GM21576 (cell line): ENCODE results near the gene ADAM12.
"Not testable (repeated sequence)": the region's sequence is repeated elsewhere in the genome, so short reads cannot be mapped to it uniquely, and the experiment has no call there.

ENCODE experiments used
- ATAC-seq: cut with Tn5 transposase; IDR thresholded peaks from one replicate; pipeline ENCODE4 v1.9.1; 2021; ENCODE audit warnings: mild to moderate bottlenecking, moderate library complexity; ENCODE audit not compliant: unreplicated experiment

The ADAM12 gene

DNA sequence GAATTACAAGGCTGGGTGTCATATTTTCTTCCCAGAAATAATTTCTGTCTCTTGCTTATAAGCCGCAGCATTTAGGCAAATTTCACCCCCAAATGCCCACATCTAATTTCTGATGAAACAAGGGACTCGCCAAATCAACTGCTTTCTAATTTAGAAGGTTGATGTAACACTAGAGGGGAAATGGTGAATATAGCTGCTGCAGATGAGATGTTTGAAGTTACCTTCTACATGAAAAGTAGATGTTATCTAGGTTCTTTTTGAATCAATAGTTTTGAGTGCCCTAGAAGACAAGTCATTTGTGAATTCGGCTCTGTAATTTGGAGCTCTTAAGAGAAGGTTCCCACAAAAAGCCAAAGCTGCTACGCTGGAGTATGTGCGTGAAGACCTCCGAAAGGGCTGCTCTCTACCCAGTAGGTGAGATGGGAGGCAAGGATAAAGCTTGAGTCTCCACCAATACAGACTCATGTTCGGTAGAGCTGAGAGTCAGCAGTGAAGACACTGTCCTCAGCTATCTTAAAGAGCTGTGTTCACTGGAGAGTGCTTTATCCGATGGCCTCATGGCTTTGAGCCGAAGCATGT, 392.5 kb downstream of the ADAM12 start:
- no peak for ATAC-seq

DNA sequence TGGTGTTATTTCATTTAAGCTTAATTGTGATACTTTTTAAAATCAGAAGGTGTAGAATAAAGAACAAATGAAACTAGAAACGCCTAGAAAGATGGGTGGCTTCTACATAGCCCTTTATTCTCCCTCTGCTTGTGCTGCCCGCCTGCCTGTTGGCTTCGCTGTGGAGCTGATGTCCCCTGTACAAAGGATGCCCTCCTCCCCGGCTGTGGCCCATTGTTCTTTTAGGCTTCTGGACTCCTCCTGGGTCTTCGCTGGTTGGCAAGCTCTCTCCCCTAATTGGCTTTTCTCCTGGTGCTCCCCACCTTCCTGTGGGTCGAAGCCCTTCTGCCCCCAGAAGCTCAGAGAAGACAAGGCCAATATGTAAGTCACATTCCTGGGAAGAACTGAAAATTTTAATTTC, 393.7 kb downstream of the ADAM12 start:
- no peak for ATAC-seq

DNA sequence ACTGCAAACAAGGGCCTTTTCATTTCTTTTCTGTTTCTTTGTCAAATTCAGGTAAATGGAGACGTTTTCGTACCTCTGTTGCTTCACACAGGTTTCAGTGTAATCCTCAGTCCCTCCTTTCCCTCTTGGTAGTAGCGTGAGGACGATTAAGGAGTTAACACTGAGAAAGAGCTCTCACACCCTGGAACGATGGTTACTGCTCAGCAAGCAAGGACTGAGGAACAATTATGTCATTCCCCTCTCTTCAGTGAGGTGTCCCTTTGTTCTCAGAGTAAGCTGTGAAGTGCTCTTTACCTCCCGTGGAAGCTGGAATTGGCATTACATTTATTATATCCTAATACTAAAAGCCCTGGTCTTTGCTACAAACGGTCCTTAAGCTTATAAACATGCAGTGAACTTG, 396.0 kb downstream of the ADAM12 start:
- ATAC-seq = no peak

DNA sequence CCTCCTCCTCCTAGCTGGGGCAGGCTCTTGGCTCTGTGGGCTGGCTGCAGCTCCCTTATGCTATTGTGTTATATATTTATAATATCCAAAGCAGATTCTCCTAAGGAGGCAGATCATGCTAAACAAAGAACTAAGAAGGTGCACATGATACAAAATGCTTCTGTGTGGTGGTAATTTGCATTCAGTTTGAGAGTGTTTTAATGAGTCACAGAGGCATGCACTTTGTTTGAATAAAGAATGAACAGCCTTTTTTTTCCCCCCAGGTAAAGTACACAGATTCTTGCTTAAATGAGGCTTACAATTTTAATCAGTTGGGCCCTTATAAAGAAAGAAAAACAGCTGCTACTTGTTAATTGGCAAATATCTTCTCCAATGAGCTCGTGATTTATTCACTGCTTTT, 396.9 kb downstream of the ADAM12 start:
- no peak for ATAC-seq

DNA sequence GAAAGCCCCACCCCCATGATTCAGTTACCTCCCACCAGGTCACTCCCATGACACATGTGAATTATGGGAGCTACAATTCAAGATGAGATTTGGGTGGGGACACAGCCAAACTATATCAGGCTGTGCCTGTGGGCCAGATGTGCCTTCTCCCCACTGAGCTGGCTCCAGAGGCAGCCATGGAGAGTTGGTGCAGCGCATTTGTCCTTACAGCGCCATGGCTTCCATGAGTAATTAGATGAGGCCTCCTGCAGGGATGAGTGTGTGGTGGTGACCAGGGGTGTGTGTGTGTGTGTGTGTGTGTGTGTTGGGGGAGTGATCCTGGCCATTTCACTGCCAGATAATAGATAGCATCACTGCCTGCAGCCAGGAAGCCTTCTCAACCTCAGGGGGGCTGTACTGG, 397.3 kb downstream of the ADAM12 start:
- no peak for ATAC-seq

DNA sequence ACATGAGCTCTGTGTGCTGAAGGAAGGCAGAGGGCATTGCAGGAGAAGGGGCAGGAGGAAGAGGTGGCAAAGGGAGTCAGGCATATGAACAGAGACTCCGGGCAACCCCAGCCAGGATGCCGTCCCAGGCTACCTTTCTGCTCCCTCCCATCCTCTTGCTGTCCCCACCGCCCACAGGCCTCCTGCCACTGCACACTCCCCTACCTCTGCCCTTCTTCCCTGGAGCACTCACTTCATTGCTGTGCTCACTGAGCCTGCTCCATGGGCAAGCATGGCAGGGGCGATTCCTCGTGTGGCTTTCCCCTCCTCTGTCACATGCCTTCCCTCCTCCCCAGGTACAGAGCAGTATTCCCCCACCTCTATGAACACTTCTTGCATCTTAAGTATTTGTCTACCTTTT, 398.5 kb downstream of the ADAM12 start:
- ATAC-seq = no peak

DNA sequence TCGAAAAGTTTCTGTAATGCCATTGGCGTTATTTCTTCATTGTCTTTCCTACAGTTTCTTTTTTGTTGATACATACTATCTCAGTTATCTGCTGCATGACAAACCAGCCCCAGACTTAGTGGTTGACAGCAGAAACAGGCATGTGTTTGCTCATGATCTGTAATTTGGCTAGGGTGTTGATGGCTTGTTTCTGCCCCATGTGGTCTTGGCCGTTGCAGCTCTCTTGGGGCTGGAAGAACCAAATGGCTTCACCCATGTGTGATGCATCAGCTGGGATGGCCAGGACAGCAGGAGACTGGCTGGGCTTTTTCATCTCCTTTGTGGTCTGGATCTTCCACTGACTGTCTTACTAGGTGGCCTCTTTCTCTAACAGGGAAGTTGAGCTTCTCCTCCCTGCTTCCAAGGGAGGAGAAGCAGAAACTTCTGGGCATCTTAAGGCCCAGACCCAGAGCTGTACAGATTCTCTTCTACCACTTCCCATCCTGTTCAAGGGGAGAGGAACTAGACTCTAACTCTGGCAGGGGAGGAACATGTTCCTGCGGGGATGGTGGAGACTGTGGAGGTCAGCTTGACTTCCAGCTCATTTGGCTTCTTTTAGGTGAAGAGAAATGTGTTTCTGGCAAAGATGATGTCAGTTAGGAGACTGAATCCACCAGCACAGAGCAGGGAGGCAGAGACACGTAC, 402.6 kb downstream of the ADAM12 start:
- no peak for ATAC-seq

DNA sequence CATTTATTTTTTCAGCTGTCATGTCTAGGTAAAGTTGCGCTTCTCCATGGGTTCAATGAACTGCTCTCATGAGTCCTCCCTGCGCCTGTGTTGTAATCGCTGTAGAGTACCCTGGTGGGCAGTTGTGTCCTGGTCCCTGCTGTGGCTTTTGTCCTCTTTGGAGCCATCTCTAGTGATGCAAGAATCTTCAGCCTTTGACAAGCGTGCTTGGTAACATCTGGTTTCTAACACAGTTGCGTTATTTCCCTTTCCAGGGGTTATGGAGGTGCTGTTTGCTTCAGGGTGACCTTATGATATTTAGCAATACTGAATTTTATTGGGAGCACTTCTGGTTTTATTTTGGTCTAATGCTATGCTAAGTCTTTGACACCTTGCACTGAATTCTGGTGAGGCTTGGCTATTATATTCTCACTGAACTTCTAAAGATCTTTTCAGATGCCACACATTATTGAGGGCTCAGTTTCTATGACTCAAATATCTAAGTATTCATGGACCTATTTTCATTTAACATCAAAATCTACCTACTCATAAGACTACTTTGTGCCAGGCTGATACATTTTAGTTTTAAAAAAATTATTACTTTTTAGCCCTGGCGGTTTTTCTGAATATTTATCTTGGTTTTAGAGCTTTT, 403.3 kb downstream of the ADAM12 start:
- ATAC-seq = no peak

DNA sequence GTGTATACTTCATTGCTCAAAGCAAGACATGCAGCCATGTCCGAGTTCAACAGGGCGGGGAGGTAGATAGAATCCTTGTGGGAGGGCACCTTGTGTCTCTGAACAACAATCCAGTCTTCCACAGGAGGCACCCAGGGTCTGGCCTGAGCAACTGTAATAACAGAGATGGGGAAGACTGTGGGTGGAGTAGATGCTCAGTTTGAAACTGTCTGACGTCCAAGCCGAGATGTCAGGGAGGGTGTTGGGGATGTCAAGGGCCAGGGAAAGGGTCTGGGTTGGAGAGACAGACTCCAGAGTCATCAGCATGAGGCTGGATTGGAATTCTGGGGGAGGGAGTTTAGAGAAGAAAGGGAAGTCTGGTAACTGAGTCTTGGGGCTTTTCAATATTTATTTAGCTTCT, 403.9 kb downstream of the ADAM12 start:
- no peak for ATAC-seq

DNA sequence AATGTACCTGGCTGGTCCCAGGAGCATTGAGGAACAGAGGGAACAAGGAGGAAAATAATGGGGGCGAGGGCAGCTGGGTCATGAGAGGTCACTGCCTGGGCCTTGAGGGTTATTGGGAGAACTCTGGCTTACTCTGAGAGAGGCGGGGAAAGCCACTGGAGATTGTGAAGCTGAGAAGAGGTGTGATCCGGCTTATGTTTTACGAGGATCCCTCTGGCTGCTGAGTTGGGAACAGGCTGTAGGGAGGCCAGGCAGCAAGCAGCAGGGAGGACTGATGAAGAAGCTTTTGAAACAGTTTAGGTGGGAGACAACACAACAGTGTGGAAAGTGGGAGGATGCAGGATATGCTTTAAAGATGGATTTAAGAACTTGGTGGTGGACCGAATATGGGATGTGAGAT, 404.6 kb downstream of the ADAM12 start:
- ATAC-seq = no peak

DNA sequence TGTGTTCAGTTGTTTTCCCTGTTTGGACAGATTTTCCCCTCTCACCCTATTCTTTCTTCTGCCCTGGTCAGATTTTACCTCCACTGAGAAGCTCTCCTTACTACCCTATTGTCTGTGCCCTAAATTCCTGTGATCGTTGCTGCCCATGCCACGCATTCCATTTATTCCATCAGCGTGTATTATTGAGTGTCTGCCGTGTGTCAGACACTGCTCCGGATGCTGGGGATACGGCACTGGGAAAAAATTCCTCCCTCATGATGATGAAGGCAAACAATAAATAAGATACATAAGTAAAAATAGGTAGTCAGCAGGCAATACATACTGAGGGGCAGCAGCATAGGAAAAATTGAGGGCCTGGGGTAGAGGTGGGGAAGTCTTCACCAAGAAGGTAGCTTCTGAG, 405.1 kb downstream of the ADAM12 start:
- no peak for ATAC-seq

DNA sequence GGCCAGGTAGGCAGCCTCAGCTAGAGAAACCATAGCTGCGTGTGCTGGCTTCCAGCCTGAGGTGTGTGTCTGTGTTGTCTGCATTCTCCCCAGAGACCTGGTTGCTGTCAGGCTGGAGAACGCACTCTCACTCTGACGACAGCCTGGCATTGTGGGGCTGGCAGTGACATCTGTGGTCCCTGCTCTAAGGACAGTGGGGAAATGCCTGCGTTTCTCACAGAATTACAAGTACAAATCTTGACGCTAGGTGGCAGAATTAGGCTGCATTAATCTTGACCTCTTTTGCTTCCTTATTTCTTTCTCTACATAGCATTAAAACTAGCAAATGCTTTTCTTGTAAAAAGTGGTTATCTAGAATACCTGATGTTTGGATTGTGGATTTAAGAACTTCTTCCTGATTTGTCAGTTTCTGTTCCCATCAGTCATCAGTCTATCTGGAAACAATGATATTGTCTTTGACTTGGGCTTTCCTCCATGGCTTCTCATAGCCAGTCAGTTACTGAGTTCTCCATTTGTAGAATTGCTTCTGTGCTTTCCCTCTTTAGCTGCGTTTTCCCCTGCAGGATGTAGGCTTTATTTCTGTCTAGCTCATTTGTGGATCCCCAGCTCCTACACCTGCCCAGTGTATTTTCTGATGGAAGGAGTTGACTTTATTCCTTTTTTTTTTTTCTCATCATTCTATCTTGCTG, 405.9 kb downstream of the ADAM12 start:
- peak; percentile 64 for ATAC-seq

DNA sequence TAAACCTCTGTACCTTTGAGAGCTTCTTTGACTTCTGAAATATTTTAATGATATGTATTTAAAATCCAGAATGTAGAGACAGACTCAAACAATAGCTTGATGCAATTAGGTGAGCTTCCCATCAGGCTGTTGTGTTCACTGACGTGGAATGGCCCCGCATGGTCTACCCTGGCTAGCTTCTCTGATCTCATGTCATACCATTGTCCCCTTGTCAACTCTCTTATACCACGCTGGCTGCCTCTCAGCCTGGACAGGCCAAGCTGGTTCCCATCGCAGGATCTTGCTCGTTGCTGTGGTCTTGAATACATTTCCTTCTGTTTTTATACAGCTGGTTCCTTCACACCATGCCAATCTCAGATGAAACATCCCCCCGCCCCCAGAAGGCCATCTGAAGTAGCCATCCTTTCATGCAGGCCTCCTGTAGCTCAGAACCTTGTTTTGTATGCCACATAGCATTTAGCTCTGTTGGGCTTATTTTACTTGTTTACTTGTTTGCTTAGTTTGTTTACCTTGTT, 407.7 kb downstream of the ADAM12 start:
- ATAC-seq = no peak

DNA sequence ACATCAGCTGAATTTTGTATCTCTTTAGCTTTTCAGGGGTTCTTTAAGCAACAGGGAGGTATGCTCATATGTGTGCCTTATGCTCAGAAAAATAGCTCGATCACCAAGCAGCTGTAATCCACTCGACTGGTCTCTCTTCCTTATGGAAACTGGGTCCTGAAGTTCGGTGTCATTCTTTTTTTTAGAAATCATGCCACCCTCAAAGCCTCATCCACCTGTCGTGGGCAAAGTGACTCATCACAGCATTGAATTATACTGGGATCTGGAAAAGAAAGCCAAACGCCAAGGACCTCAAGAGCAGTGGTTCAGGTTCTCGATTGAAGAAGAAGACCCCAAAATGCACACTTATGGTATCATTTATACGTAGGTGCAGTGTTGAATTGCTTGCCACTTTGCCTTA, 408.3 kb downstream of the ADAM12 start:
- ATAC-seq = no peak

DNA sequence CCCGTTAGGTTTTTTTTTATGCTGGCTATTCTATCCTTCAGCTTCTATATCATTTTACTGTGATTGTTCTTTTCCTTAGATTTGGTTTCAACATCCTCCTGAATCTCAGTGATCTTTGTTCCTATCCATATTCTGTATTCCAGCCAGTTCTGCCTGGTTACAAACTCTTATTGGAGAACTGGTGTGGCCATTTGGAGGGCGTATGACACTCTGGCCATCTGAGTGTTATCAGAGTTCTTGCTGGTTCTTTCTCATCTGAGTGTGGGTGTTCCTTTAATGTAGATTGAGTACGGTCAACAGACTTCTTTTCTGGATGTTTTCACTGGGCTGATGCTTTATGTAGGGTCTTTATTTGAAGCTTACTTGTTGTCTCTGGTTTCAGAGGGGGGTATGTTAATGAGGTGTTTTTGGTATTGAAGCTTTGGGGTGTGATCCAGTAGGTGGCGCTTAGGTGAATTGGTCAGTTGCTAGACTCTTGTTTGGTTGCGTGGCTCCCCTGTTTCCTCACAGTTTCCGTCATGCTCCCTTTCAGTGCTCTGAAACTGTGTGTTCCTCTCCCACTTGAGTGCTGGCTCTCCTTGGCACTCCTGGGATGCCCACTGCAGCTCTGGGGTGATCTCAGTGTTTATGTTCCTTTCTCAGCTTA, 411.2 kb downstream of the ADAM12 start:
- no peak for ATAC-seq

DNA sequence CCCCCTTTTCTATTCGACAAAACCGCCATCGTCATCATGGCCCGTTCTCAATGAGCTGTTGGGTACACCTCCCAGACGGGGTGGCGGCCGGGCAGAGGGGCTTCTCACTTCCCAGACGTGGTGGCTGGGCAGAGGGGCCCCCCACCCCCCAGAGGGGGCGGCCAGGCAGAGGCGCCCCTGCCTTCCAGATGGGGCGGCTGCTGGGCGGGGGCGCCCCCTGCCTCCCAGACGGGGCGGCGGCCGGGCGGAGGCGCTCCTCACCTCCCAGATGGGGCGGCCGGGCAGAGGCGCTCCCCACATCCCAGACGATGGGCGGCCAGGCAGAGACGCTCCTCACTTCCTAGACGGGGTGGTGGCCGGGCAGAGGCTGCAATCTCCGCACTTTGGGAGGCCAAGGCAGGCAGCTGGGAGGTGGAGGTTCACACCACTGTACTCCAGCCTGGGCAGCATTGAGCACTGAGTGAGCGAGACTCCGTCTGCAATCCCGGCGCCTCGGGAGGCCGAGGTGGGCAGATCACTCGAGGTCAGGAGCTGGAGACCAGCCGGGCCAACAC, 418.1 kb downstream of the ADAM12 start:
- not testable (repeated sequence) for ATAC-seq

DNA sequence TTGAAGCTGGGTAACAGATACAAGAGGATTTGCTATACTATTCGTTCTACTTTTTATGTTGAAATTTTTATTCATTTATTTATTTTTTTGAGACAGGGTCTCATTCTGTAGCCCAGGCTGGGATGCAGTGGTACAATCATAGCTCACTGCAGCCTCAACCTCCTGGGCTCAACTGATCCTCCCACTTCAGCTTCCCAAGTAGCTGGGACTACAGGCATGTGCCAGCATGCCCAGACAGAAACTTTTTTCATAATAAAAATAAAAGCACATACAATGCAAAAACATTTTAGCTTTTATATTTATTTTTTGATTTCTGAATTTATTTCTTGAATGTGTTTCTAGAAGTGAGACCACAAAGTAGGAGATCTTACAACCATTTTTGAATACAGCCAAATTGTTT, 420.7 kb downstream of the ADAM12 start:
- no peak for ATAC-seq

DNA sequence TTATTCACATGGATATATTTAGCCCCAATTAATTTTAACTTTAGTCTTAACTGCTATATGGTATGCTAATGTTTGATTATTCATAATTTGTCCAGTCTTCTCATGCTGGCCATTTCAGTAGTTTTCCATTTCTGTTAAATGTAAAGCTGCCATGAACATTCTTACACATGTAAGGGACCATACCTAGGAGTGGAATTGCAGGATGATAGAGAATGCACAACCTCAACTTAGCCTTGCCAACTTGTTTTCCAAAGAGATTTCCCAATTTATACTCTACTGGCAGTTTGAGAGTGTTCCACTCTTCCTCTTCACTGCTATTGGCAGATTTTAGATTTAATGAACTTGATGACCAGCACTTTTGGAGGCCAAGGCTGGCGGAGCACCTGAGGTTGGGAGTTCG, 423.7 kb downstream of the ADAM12 start:
- ATAC-seq = no peak
